GM15510 (cell line): ENCODE measurements around the gene CCDC71.

Experiments used
- POLR2A ChIP-seq: IDR thresholded peaks from 3 replicates; pipeline ENCODE4 v1.6.1; 2011; ENCODE audit warnings: borderline replicate concordance; ENCODE audit not compliant: insufficient read length; ENCODE audit errors: extremely low read depth

CCDC71 gene

DNA sequence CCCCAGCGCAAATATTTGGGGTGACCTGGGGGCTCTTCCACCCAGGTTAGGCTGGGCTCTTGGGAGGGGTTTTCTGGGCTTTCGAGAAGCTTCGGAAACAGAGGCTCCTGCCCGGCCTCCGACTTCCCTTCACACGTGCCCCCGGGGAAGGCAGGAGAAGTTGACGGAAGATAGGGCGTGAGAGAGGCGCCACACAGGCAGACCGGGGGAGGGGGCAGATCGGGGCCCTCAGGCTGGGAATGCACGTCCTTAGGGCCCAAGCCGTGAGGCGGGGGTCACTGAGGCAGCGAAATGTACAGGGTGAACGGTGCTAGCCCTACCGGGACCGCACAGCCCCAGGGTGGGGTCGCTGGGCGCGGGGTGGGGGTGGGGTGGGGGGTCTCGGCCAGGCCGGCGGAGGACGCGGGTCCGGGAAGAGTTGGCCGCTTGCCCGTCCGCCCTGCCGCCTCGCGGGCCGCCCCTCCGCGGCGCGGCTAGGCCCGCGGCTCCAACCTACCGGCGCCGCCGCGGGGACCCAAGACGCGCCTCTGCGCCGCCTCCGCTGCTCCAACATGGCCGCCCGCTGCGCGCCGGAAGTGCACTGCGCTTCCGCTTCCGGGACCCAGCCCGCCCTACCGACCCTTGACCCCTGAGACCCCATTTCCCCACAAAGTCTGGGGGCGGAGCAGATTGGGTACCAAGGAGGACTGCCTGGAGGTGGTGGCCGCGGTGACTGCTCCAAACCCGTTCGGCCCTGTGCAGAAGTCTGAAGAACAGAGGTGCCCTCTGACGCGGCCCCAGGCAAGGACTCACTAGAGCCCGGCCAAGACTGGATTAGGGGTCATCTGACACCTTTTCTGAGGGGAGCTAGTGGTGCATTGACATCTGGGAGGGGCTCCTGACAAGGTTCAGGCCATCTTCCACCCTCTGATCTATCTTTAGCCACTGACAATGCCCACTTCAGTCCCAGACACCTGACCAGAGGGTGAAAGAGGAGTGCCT is at the start of gene CCDC71:
Gene CCDC71 (minus strand): TSS at position 561 of the 981 bp plus-strand sequence. CDS start 2,123 bp downstream, outside the sequence.
- TF ChIP-seq POLR2A: peak; percentile 83

DNA sequence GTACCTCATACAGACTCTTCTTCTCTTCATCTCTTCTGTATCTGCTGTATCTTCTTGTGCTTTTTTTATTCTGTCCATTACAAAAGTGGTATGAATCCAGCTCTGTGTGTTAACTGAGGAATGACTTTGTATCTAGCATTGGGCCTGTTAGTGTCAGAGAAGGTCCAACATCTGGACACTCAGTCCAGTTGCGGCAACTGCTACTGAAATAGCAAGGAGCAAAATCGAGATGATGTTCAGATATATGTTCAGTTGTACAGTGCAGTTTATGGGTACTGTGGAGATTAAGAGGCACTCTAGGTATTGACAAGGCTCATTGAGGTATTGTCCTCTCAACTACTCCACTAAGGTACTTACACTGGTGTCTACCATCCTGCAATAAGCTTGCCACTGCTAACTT is 47.9 kb upstream of the CCDC71 start:
- TF ChIP-seq POLR2A: no peak

DNA sequence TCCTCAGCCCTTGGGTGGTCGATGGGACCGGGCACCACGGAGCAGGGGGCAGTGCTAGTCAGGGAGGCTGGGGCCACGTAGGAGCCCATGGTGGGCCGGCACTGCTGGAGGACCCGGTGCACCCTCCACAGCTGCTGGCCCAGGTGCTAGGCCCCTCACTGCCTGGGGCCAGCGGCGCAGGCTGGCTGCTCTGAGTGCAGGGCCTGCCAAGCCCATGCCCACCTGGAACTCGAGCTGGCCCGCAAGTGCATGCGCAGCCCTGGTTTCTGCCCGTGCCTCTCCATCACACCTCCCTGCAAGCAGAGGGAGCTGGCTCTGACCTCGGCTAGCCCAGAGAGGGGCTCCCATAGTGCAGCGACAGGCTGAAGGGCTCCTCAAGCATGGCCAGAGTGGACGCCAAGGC is 47.4 kb upstream of the CCDC71 start:
- no peak for TF ChIP-seq POLR2A

DNA sequence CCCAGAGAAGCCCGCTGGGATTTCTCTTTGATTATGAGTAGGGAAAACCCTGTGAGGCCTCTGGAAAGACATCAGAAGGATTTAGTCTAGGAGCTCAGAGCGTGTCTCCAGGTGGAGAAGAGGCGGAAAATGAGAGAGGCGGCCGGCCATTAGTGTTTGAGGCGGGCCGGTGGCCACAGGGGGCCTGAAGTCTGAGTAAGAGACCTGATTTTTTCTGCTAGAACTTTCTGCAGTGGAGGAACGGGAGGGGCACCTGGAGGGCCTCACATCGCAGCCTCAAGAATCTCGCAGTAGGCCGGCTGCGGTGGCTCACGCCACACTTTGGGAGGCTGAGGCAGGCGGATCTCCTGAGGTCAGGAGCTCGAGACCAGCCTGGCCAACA is 33.8 kb upstream of the CCDC71 start:
- no peak for TF ChIP-seq POLR2A

DNA sequence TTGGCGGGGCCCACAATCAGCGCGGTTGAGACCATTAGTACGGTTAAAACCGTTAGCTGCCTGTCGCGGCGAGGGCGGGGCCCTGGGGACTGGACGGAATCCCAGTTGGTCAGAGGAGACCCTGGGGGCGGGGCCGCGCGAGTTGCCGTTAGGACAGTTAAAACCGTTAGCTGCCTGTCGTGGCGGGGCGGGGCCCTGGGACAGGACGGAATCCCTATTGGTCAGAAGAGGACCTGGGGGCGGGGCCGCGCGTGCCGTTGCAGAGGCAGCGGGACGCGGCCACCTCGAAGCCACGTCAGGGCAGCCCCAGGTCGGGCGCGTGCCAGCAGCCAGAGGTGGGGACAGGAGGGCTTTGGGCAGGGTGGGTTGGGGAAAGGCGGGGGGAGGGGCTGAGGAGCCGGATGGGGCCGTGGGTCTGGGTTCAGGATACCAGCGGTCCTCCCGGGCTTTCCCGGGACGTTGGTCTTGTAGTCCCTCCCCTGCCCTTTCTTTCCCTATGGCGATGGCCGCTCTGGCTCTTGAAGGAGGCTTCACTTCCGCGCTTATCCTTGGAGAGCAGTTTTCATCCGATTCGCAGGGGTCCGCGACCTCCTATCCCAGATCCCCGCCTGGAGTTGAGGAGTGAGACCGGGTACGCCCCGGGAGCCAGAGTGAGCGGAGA is 33.2 kb upstream of the CCDC71 start:
- no peak for TF ChIP-seq POLR2A

DNA sequence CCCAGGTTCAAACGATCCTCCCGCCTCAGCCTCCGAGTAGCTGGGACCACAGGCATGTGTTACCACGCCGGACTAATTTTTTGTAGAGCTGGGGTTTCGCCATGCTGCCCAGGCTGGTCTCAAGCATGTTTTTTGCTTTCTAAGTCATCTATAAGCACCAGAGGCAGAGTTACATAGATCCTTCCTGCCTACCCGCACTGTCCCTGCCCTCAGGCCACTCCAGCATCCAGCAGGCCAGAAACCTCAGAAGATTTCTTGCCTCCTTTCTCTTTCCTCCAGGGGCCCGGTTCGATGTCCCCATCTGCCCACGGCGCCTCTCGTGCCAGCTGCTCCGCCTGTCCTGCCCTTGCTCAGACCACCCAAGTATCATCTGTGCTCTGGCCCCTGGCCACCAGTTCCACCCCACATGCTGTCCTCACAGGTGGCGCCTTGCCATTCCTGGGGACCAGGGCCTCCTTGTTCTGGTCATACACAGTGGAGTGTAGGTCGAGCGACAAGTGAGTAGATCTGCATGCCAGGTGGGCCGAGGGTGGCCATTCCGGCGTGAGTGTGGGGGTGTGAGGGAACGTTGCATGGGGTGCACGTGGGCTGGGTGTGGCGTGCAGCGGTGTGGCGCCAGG is 32.6 kb upstream of the CCDC71 start:
- no peak for TF ChIP-seq POLR2A

DNA sequence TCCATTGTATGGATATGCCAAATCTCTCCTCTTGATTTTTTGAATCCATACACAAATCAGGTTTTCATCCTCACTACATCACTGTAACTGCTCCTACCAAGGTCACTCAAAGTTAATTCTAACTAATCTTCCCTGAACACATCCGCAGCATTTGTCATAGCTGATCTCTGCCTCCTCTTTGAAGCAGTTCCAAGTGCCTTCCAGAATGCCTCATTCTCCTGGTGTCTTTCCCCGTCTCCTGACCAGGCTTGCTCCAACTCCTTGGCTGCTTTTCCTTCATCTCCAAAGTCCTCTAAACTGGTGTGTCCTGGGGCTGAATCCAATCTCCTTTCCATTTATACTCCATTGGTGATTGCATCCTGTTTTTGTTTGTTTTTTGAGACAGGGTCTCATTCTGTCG is 32.0 kb upstream of the CCDC71 start:
- no peak for TF ChIP-seq POLR2A

DNA sequence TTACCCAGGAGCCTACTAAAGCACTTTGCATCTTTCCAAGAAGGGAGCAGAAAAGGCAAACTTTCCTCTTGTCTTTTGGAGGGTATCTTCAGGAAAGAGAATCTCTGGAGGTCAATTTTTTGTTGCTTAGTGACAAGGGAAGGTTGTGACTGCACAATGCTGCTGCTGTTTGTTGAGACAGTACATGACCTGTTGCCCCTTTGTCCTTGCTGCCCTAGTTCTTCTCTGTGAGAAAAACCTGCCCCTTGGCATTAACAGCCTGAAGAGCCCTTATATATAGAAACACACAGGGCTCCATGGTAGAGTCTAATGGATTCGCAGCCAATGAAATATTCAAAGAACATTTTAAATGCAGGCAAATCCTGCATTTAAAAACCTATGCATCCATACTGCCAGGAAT is 25.6 kb upstream of the CCDC71 start:
- no peak for TF ChIP-seq POLR2A

DNA sequence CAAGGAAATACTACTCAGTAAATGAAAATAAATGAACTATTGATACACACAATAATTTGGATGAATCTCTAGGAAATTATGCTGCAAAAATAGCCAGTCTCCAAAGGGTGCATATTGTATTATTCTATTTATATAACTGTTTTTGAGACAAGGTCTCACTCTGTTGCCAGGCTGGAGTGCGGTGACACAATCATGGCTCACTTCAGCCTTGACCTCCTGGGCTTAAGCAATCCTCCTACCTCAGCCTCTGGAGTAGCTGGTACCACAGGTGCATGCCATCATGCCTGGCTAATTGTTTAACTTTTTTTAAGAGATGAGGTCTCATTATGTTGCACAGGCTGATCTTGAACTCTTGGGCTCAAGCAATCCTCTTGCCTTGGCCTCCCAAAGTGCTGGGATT is 17.7 kb upstream of the CCDC71 start:
- no peak for TF ChIP-seq POLR2A

DNA sequence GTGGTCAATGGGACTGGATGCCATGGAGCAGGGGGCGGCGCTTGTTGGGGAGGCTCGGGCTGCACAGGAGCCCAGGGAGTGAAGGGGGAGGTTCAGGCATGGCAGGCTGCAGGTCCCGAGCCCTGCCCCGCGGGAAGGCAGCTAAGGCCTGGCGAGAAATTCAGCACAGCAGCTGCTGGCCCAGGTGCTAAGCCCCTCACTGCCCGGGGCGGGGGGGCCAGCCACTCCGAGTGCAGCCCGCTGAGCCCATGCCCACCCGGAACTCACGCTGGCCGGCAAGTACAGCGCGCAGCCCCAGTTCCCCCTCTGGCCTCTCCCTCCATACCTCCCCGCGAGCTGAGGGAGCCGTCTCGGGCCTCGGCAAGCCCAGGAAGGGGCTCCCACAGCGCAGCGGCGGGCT is 16.6 kb upstream of the CCDC71 start:
- no peak for TF ChIP-seq POLR2A

DNA sequence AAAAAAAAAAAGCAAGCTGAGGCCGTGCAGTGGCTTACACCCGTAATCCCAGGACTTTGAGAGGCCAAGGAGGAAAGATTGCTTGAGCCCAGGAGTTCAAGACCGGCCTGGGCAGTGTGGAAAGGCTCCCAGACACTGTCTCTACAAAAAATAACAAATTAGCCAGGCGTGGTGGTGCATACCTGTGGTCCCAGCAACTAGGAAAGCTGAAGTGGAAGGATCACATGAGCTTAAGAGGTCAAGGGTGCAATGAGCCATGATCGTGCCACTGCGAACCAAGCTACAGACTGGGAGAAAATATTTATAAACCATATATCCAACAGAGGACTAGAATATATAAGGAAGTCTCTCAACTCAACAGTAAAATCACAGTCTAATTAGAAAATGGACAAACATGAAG is 15.2 kb upstream of the CCDC71 start:
- TF ChIP-seq POLR2A: no peak

DNA sequence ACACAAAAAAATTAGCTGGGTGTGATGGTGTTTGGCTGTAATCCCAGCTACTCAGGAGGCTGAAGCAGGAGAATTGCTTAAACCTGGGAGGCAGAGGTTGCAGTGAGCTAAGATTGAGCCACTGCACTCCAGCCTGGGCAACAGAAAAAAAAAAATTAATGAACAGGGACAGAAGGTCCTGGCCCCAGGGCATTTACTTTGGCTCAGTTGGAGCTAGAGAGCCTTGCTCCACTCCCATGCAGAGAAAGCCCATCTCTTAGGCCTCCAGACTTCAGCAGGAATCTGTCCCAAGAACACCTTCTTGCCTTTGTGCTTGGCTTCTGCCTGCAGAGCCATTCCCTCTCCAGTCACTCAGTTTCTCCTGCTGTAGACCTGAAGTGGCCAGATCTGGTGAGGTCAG is 14.0 kb upstream of the CCDC71 start:
- no peak for TF ChIP-seq POLR2A

DNA sequence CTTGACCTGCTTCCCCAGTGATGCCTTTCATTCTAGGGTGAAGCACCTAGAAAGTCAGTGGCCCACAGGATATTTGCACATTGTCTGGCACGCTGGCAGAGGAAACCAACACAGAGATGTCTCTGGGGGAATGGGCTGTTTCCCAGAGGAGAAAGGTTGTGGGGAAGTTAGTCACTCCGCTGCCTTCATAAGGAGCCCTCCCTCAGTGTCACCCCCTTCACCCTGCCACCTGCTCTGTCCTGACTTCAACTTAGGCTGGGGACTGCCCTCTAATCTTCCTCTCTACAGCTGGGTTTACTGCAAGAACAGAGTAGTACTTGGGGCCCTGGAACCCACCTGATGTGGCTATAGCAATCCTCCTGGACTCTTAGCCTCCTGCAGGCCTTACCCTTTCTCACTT is 10.9 kb upstream of the CCDC71 start:
- TF ChIP-seq POLR2A: no peak

DNA sequence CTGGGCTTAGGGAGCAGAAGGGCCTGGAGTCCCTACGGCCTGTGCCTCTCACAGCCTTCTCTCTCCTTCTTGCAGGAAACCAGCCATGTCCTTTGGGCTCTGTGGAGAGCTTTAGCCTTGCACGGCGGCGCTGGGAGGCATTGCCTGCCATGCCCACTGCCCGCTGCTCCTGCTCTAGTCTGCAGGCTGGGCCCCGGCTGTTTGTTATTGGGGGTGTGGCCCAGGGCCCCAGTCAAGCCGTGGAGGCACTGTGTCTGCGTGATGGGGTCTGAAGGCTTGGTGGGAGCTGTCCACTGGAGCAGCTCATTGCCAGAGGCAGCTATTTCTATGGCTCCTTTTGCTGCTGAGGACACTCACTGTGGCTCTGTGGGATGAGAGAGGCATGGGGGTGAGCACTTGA is 9.4 kb upstream of the CCDC71 start:
- TF ChIP-seq POLR2A: no peak

DNA sequence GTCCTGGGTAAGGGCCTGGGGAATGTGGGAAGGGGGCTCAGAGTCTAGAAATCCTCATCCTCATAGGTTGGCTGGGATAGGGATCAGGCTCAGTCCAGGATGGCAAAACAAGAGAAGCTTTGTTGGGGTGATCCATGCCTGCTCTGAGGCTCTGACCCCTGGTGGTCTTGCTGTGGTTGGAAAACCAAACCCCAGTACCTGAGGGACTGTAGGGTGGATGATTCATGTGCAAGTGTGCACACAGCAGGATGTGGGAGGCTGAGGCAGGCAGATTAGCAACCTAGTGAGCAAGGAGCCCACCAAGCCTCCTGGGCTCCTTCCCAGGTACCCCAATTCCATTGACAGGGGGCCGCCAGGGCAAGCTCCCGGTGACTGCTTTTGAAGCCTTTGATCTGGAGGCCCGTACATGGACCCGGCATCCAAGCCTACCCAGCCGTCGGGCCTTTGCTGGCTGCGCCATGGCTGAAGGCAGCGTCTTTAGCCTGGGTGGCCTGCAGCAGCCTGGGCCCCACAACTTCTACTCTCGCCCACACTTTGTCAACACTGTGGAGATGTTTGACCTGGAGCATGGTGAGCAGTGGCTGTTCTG is 8.4 kb upstream of the CCDC71 start:
- no peak for TF ChIP-seq POLR2A
